HepG2 (cell line): Measurements from ENCODE around the gene CDCP2. TPM values are rescaled to one million over a fixed set of nuclear protein-coding genes. Genes with fewer than 3 reads are reported as not detected.

Experiments used
- ATAC-seq: fragments of 200-7000 bp; cut with Tn5 transposase; 3 replicates; pipeline ENCODE4 v1.9.1; 2020; ENCODE audit warnings: mild to moderate bottlenecking, moderate library complexity
- BruUV-seq: library from RNA; stranded (reverse); fragments of 400-500 nt; replicated peaks from 2 replicates; lab custom pipeline; 2021; lab: Mats Ljungman, UMichigan
- CTCF ChIA-PET: fragments of 300-600 bp; formaldehyde crosslinking; extraction: SDS; loops from one replicate; lab custom pipeline; 2021; ENCODE audit warnings: low total read pairs, inconsistent platforms, low intra/inter-chr PET ratio; lab: Yijun Ruan, JAX
- POLR2A ChIA-PET: fragments of 350-600 bp; sonication (Branson Sonifier 250); formaldehyde crosslinking; loops from one replicate; lab custom pipeline; 2020; ENCODE audit warnings: antibody characterized with exemption, inconsistent platforms; lab: Yijun Ruan, JAX
- DNase-seq: peaks from one replicate; pipeline ENCODE4 v3.0.0-alpha.2; 2015; ENCODE audit warnings: low spot score
- FAIRE-seq: peaks from 3 replicates; lab custom pipeline; 2011; peaks lifted over from hg19 to GRCh38; lab: Jason Lieb, UNC
- H2AFZ ChIP-seq: one replicate; pipeline ENCODE4 v1.6.1; 2011; ENCODE audit warnings: low read length, inconsistent platforms
- H3K27ac ChIP-seq: fragments of 300-600 bp; 3 replicates; pipeline ENCODE4 v1.8.0; 2011; ENCODE audit warnings: mixed run types, mild to moderate bottlenecking, mixed read lengths, low read length, inconsistent platforms; ENCODE audit not compliant: insufficient read depth; ENCODE audit errors: extremely low read length
- H3K27me3 ChIP-seq, 2 experiments: fragments of 200-600 bp in 1 of 2; 2 replicates in 1 of 2; 3 replicates in 1 of 2; pipeline versions ENCODE4 v1.6.0 to v1.8.0; 2011; ENCODE audit warnings: low read length in 2 of 2, mild to moderate bottlenecking in 2 of 2, moderate library complexity in 2 of 2, inconsistent platforms in 1 of 2; ENCODE audit not compliant: insufficient read depth in 2 of 2, control insufficient read depth in 1 of 2
- H3K36me3 ChIP-seq, 2 experiments: fragments of 200-600 bp in 1 of 2; replicated peaks in 1 of 2; 2 replicates in 1 of 2; 3 replicates in 1 of 2; pipeline versions ENCODE4 v1.5.1 to v1.8.0; 2011; ENCODE audit warnings: low read length in 2 of 2, inconsistent platforms in 1 of 2; ENCODE audit not compliant: insufficient read depth in 2 of 2, control insufficient read depth in 1 of 2
- H3K4me1 ChIP-seq: 2 replicates; pipeline ENCODE4 v1.5.1; 2012; ENCODE audit warnings: low read length, inconsistent platforms; ENCODE audit not compliant: insufficient read depth
- H3K4me2 ChIP-seq: 2 replicates; pipeline ENCODE4 v1.6.0; 2011; ENCODE audit warnings: low read depth, low read length, inconsistent platforms
- H3K4me3 ChIP-seq, 3 experiments: fragments of 200-600 bp in 1 of 3; sonication (generic), shearing (Covaris generic) in 1 of 3; replicated peaks in 1 of 3; 2 replicates each; pipeline ENCODE4 v1.5.1; 2011 to 2016; ENCODE audit warnings: low read length in 3 of 3, inconsistent platforms in 2 of 3, low read depth in 2 of 3, mild to moderate bottlenecking in 2 of 3, control low read depth in 1 of 3, mixed read lengths in 1 of 3; ENCODE audit not compliant: insufficient read depth in 1 of 3
- H3K79me2 ChIP-seq: one replicate; pipeline ENCODE4 v1.6.1; 2011; ENCODE audit warnings: low read length, inconsistent platforms; ENCODE audit not compliant: insufficient read depth
- H3K9ac ChIP-seq: 2 replicates; pipeline ENCODE4 v1.6.0; 2011; ENCODE audit warnings: mild to moderate bottlenecking, low read depth, low read length, inconsistent platforms; ENCODE audit not compliant: insufficient read depth
- H3K9me3 ChIP-seq: 2 replicates; pipeline ENCODE4 v1.5.1; 2012; ENCODE audit warnings: mild to moderate bottlenecking, low read length
- H4K20me1 ChIP-seq: 2 replicates; pipeline ENCODE4 v1.6.0; 2011; ENCODE audit warnings: inconsistent platforms, mild to moderate bottlenecking, low read length, moderate library complexity; ENCODE audit not compliant: insufficient read depth
- GTF2F1 ChIP-seq: fragments of 150-350 bp; IDR thresholded peaks from 2 replicates; pipeline ENCODE4 v1.6.1; 2014; ENCODE audit warnings: low read length
- MED1 ChIP-seq: sonication (generic); formaldehyde crosslinking; IDR thresholded peaks from 2 replicates; pipeline ENCODE4 v1.4.0; 2020; ENCODE audit warnings: missing genetic modification reagents
- PHB2 ChIP-seq: fragments of 450-650 bp; IDR thresholded peaks from 2 replicates; pipeline ENCODE4 v1.6.1; 2018; ENCODE audit not compliant: partially characterized antibody
- THAP8 ChIP-seq: sonication (generic); formaldehyde crosslinking; IDR thresholded peaks from 2 replicates; pipeline ENCODE4 v1.5.1; 2020; ENCODE audit warnings: missing genetic modification reagents, mild to moderate bottlenecking, borderline replicate concordance
- TOE1 ChIP-seq: sonication (generic); formaldehyde crosslinking; IDR thresholded peaks from 2 replicates; pipeline ENCODE4 v1.4.0; 2020; ENCODE audit warnings: mild to moderate bottlenecking, missing genetic modification reagents
- TOPORS ChIP-seq: sonication (generic); formaldehyde crosslinking; IDR thresholded peaks from 2 replicates; pipeline ENCODE4 v1.8.0; 2023; ENCODE audit warnings: mild to moderate bottlenecking, missing genetic modification reagents
- ZBTB7A ChIP-seq: sonication (generic); formaldehyde crosslinking; IDR thresholded peaks from 2 replicates; pipeline ENCODE4 v1.8.0; 2022; ENCODE audit warnings: mild to moderate bottlenecking, missing genetic modification reagents
- ZNF205 ChIP-seq: IDR thresholded peaks from 2 replicates; pipeline ENCODE4 v1.6.1; 2018; ENCODE audit warnings: missing biosample characterization, missing genetic modification reagents
- ZNF33B ChIP-seq: sonication (generic); formaldehyde crosslinking; IDR thresholded peaks from 2 replicates; pipeline ENCODE4 v1.5.1; 2020; ENCODE audit warnings: mild to moderate bottlenecking, missing genetic modification reagents
- ZNF543 ChIP-seq: sonication (generic); formaldehyde crosslinking; IDR thresholded peaks from 2 replicates; pipeline ENCODE4 v1.4.0; 2020; ENCODE audit warnings: mild to moderate bottlenecking, missing genetic modification reagents
- ZNF616 ChIP-seq: sonication (generic); formaldehyde crosslinking; IDR thresholded peaks from 2 replicates; pipeline ENCODE4 v1.5.0; 2020; ENCODE audit warnings: low read depth, mild to moderate bottlenecking, missing genetic modification reagents
- WGBS: methylation state at CpG from one replicate; pipeline ENCODE4 v1.1.6; 2017; ENCODE audit warnings: low lambda C conversion rate; 5-methylcytosine and 5-hydroxymethylcytosine counted together
- in situ Hi-C: cut with HindIII; loops from 2 replicates; pipeline ENCODE4 v1.10.0; 2017; ENCODE audit warnings: low pct_unique_long_range_greater_than_20kb; ENCODE audit not compliant: extremely low pct_ligation_motif_present
- intact Hi-C: fragments of 100-400 bp; cut with micrococcal nuclease; formaldehyde crosslinking; loops from one replicate; pipeline ENCODE4 v1.10.0; 2022; ENCODE audit not compliant: unreplicated experiment
- polyA plus RNA-seq, 8 experiments: library from polyadenylated mRNA; depleted of rRNA in 3 of 8; stranded (reverse) in 7 of 8; unstranded in 1 of 8; fragments of >200 nt; fragmentation: Illumina TruSeq in 4 of 8; extraction: Trizol in 4 of 8; gene quantifications; 2 replicates each; pipeline versions ENCODE4 v1.2.1 to v1.2.3, GENCODE V29; 2011 to 2016; ENCODE audit warnings: low read depth in 4 of 8, missing spikeins in 1 of 8, mixed read lengths in 1 of 8; ENCODE audit not compliant: insufficient read depth in 1 of 8
- total RNA-seq, 5 experiments: library from RNA; depleted of rRNA; stranded (reverse); fragments of >200 nt; fragmentation: Illumina TruSeq; extraction: Trizol; gene quantifications; 2 replicates each; pipeline ENCODE4 v1.2.3, GENCODE V29; 2016; ENCODE audit warnings: low read depth in 1 of 5
- TF ChIP-seq, protein P1 (sequence below): sonication (generic); formaldehyde crosslinking; IDR thresholded peaks from 2 replicates; pipeline ENCODE4 v1.4.0; 2020; ENCODE audit warnings: missing genetic modification reagents

CDCP2 gene
- total and polyA plus RNA-seq, 2 of the 13 experiments (the other 11 are each of a cell fraction or from before 2014, with no cell fraction given), result not detected

DNA sequence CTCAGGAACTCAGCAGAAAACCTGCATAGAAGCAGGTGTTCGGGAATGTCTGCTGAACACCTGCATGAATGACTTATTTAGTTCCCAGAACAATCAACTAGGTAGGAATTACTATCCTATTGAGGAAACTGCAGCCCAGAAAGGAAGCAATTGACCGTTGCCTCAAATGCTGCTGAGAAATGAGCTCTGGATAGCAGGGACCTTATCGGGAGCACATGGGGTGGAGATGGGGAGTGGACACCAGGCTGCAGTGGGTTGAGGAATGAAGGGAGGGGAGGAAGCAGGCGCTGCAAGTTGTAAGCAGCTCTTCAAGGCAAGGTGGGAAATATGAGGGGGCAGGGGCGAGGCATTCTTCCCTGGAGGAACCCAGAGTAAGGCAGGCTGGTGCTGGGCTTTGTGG, 10.8 kb upstream of the CDCP2 start:
- Histone ChIP-seq H3K27me3 (no peaks in the 10 kb centered on the region), H3K9me3 (no peaks in the 10 kb centered on the region), H3K27ac (no peak overlapping the region), H3K9ac (no peak overlapping the region), H3K4me1 (peaks cover 35% of the 10 kb centered on the region), H3K4me2 (no peak overlapping the region), H3K36me3 (no peaks in the 10 kb centered on the region), H3K79me2 (no peaks in the 10 kb centered on the region), H2AFZ (no peak overlapping the region), H3K4me3 (no peak overlapping the region), H4K20me1 (no peaks in the 10 kb centered on the region)
- intact Hi-C loops (no loop called here), in situ Hi-C loops (no loop called here)
- WGBS, result 44% methylated on average over 4 of the region's 5 CpGs
- FAIRE-seq, result no peak
- no TSS peak for BruUV-seq
- no peak for DNase-seq
- POLR2A ChIA-PET, result no interaction called here
- ATAC-seq, result no peak
- TF ChIP-seq, protein P1, sequence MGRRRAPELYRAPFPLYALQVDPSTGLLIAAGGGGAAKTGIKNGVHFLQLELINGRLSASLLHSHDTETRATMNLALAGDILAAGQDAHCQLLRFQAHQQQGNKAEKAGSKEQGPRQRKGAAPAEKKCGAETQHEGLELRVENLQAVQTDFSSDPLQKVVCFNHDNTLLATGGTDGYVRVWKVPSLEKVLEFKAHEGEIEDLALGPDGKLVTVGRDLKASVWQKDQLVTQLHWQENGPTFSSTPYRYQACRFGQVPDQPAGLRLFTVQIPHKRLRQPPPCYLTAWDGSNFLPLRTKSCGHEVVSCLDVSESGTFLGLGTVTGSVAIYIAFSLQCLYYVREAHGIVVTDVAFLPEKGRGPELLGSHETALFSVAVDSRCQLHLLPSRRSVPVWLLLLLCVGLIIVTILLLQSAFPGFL (CRISPR knock-in tag), result no peak
- TF ChIP-seq ZNF616 (no peak), ZNF543 (CRISPR knock-in tag) (no peak), MED1 (CRISPR knock-in tag) (no peak), TOE1 (no peak), ZNF33B (CRISPR knock-in tag) (no peak), GTF2F1 (no peak), THAP8 (CRISPR knock-in tag) (no peak), ZBTB7A (no peak), TOPORS (CRISPR knock-in tag) (no peak), PHB2 (no peak), ZNF205 (CRISPR knock-in tag) (no peak)
- CTCF ChIA-PET, result no interaction called here
